Vagina (tissue), 2 donors: ENCODE results near the gene ASCL1.

Experiments used
- POLR2A ChIP-seq, 2 donors: fragments of 450-650 bp; IDR thresholded peaks; one replicate each; pipeline ENCODE4 v1.6.1; 2017; ENCODE audit warnings: antibody characterized with exemption in 2 of 2, mild to moderate bottlenecking in 2 of 2, moderate library complexity in 2 of 2
- POLR2AphosphoS5 ChIP-seq, 2 donors: sonication (generic); formaldehyde crosslinking; IDR thresholded peaks; one replicate each; pipeline ENCODE4 v1.9.0; 2017; ENCODE audit warnings: antibody characterized with exemption in 2 of 2, mild to moderate bottlenecking in 2 of 2, low read depth in 1 of 2; ENCODE audit not compliant: insufficient read depth in 1 of 2

GRCh38 chr12:102964872-102965271 is 7.4 kb downstream of the ASCL1 start:
- TF ChIP-seq POLR2A (IDR thresholded peaks at IDR 0.05) (no peak), POLR2AphosphoS5 (IDR thresholded peaks at IDR 0.05; ENCODE audit: insufficient read depth in 1 of 2, low read depth in 1 of 2) (no peak)
